ENCODE data around the gene MAP1LC3B.

Gene MAP1LC3B

GRCh38 chr16:87391950-87392820, at the start of gene MAP1LC3B:
MAP1LC3B (plus strand) TSS chr16:87392336; CDS start chr16:87392428, 92 bp downstream.
- DNase-seq (ENCODE audit: low read depth in 2 of 2): peak; percentile 95 to 98

GRCh38 chr16:87342504-87342903, 49.6 kb upstream of the MAP1LC3B start:
- no peak for DNase-seq (ENCODE audit: low read depth in 2 of 2)

- DNase-seq (ENCODE audit: low read depth in 2 of 2): no peak
These were observed 49.0 kb upstream of the MAP1LC3B start for GRCh38 chr16:87342978-87343752.

- no peak for DNase-seq (ENCODE audit: low read depth in 2 of 2)
These were observed 48.4 kb upstream of the MAP1LC3B start for GRCh38 chr16:87343753-87344050.

- no peak for DNase-seq (ENCODE audit: low read depth in 2 of 2)
These were observed 47.8 kb upstream of the MAP1LC3B start for GRCh38 chr16:87344165-87344930.

DNA sequence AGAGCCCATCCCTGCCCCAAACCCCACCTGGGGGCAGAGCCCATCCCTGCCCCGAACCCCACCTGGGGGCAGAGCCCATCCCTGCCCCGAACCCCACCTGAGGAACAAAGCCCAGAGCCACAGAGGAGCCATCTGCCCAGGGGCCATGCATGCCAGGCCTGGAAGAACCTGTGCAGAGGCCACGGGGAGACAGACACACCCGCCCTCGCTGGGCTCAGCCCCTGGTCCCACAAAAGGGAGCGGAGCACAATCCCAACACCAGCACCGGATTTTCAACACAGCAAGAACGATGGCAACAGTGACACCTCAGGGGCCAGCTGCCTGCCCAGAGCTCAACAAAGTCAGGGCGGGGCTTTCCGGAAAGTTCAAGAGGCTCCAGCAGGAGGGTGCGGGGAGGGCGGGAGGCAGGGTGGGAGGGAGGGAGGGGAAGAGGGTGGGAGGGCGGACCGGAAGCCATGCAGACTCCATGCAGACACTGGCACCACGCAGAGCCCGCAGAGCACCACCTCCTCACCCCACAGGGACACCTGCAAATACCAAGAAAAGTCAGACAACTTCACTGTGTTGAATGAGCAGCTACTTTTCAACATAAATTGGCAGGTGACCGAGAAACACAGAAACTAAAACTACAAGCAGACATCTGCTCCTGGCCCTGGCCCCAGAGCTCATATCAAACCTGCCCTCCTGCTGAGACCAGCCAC, 47.1 kb upstream of the MAP1LC3B start:
- DNase-seq (ENCODE audit: low read depth in 2 of 2): peak; percentile 2 to 34

- DNase-seq (ENCODE audit: low read depth in 2 of 2): no peak
These were observed 46.3 kb upstream of the MAP1LC3B start for GRCh38 chr16:87345726-87346424.

- no peak for DNase-seq (ENCODE audit: low read depth in 2 of 2)
These were observed 45.5 kb upstream of the MAP1LC3B start for GRCh38 chr16:87346517-87347060.

- no peak for DNase-seq (ENCODE audit: low read depth in 2 of 2)
These were observed 44.1 kb upstream of the MAP1LC3B start for GRCh38 chr16:87347932-87348615.

DNA sequence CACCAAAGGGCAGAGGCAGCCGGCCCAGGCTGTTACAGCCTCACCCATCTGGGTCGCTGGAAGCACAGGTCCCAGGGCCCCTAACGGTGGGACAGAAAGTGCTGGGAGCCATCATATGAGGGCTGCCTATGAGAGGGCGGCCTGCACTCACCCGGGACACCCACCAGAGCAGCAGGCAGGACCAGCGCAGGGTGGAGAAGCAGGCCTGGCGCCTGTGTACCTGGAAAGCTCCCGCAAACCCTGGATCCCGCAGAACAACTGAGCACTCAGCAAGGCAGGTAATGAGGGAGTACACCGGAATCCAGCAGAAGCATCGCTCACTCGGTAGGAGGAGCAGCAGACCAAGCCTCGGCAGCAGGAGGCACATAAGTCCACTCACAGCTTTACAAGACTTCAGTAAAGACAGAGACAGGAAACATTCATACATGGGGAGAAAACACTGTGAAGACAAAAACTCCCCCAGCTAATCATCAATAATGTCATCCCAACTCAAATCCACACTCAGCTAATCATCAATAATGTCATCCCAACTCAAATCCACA, 43.4 kb upstream of the MAP1LC3B start:
- no peak for DNase-seq (ENCODE audit: low read depth in 2 of 2)

GRCh38 chr16:87350031-87350430, 42.1 kb upstream of the MAP1LC3B start:
- no peak for DNase-seq (ENCODE audit: low read depth in 2 of 2)

DNA sequence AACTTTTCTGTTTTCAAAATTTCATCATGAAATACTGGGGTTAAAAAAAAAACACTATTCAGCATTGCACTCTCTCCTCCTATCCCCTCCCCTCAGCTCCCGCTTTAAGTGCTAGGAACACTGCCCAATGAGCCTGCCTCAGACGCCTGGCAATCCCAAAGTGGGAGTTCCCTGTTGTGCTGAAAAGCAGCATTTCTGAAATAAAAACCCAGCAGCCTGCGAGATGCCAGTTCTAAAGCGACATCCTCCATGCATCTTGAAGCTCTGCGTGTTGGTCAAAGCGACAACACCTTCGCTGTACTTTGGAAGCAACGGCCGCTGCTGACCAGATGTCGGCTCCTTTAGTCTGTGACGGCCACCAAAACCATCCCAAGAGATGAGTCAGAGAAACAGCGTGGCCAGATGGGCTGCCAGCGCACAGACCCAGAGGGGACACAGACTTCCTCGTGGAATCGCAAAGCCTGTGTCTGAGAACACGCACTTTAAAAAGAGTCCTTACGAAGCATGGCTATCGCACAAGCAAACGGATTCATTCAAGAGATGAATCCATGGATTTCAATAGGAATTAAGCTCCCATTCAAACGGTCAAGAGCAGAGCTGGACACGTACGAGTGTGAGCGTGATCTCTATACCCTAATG, 41.3 kb upstream of the MAP1LC3B start:
- no peak for DNase-seq (ENCODE audit: low read depth in 2 of 2)

- no peak for DNase-seq (ENCODE audit: low read depth in 2 of 2)
These were observed 40.8 kb upstream of the MAP1LC3B start for GRCh38 chr16:87351320-87351698.

- DNase-seq (ENCODE audit: low read depth in 2 of 2): no peak
These were observed 39.3 kb upstream of the MAP1LC3B start for GRCh38 chr16:87352818-87353217.

DNA sequence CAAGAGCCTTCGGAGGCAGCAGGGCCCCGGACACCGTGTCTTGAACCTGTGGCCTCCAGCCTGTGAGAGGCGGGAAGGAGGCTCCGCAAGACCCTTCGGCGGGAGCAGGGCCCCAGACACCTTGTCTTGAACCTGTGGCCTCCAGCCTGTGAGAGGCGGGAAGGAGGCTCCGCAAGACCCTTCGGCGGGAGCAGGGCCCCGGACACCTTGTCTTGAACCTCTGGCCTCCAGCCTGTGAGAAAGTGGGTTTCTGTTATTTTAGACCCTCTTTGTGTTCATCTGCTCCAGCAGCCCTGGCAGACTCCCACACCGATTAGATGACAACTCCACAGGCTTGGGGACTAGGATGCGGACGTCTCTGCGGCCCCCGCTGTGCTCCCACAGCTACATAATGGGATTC, 38.5 kb upstream of the MAP1LC3B start:
- no peak for DNase-seq (ENCODE audit: low read depth in 2 of 2)

DNA sequence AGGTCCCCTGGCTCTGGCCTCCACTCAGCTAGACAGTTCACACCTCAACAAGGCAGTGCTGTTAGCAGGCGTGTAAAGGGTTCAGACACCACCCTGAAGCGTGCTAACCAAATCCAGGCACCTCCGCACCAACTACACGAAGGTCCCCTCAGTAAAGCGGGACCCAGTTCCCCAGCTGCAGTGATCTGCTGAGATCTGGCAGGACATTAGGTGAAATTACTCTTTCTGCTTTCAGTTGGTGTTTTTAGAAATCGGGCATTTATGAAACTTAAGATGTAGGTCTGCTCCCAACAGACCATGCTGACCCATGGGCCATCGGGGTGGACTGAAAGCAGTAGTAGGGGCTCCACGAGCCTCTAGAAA, 35.7 kb upstream of the MAP1LC3B start:
- DNase-seq (ENCODE audit: low read depth in 2 of 2): no peak

DNA sequence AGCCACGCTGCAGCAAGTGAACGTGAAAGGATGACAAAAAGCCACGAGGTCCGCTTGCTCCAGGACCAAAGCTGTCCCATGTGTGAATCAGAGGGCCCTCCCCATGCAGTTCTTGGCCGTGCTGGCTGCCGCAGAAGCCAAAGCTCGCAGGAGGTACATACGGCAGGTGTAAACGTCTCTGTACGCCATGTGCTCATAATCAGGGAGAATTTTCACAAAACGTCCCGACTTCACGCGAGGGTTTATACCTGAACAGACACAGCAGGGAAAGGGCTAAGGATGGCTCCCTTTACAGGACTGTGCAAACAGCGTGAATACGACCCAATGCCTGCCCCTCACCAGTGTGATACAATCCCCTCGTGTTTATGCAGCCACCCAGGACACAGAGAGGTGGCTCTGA, 33.9 kb upstream of the MAP1LC3B start:
- no peak for DNase-seq (ENCODE audit: low read depth in 2 of 2)

GRCh38 chr16:87358696-87359095, 33.4 kb upstream of the MAP1LC3B start:
- DNase-seq (ENCODE audit: low read depth in 2 of 2): no peak

GRCh38 chr16:87359121-87359520, 33.0 kb upstream of the MAP1LC3B start:
- DNase-seq (ENCODE audit: low read depth in 2 of 2): no peak

Measured in stimulated activated CD8-positive, alpha-beta memory T cell treated with anti-CD3 and anti-CD28 coated beads, Interleukin-2, amount 100 ng/mL, for 1 hour (primary cell).